Spleen (tissue), 7 donors: Measurements from ENCODE around the gene FGR.

Source experiments
- CTCF ChIP-seq, 11 experiments: fragments of 200-600 bp in 7 of 11; fragments of 450-650 bp in 4 of 11; sonication (generic) in 4 of 11; IDR thresholded peaks in 8 of 11; conservative IDR thresholded peaks in 3 of 11; 1 replicate in 7 of 11; 2 replicates in 4 of 11; pipeline versions ENCODE4 v1.4.0 to v1.8.0; 2016 to 2021; ENCODE audit warnings: antibody characterized with exemption in 11 of 11, inconsistent platforms in 4 of 11, mild to moderate bottlenecking in 1 of 11
- POLR2A ChIP-seq, 3 donors: fragments of 450-650 bp; IDR thresholded peaks; one replicate each; pipeline ENCODE4 v1.5.1; 2017; ENCODE audit warnings: antibody characterized with exemption in 3 of 3, mild to moderate bottlenecking in 1 of 3
- POLR2AphosphoS5 ChIP-seq, 3 donors: sonication (generic); formaldehyde crosslinking; IDR thresholded peaks; one replicate each; pipeline ENCODE4 v1.5.1; 2017; ENCODE audit warnings: antibody characterized with exemption in 3 of 3
- donor health status: DM: no; HTN: no; CAD: no; lungs with moderate emphysema.
- donor health status: DM: no; HTN: no; CAD: no.
- donor health status: DM: no; HTN: no; CAD: no.

GRCh38 chr1:27570784-27571183 lies 64.2 kb downstream of the FGR start:
- TF ChIP-seq POLR2A (IDR thresholded peaks at IDR 0.05) (no peak), CTCF (IDR thresholded peaks at IDR 0.05 in 8 of 11, conservative IDR thresholded peaks at IDR 0.05 in 3 of 11) (no peak), POLR2AphosphoS5 (IDR thresholded peaks at IDR 0.05) (no peak)
